DMS53 treated with DMSO at 0.1 percent for 48 hours (cell line): Measurements from ENCODE around the gene RSRP1.

Experiments
- DNase-seq: peaks from one replicate; lab custom pipeline; 2025; ENCODE audit not compliant: unreplicated experiment; lab: John Stamatoyannopoulos, UW

Gene RSRP1

DNA sequence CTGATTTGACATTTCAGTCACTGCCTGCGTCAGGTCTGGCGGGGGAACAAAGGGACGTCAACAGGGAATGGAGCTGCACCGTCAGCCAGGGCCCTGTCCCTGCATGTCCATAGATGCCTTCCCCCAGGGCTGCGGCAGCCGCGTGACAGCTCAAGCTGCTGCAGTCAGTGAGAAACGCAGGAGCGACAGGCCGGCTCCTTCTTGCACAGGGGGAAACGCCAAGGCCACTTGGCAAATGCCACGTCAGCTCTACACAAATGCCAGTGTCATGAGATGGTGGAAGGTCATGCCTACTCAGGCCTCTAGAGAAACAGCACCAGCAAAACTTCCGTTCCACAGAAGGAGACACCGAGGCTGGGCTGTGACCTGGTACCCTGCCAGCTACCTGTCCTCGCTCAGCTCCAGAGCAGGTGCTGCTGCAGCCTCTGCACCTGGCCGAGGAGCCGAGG lies 52.7 kb downstream of the RSRP1 start:
- peak; percentile 51 for DNase-seq

GRCh38 chr1:25194054-25194453 lies 53.2 kb downstream of the RSRP1 start:
- DNase-seq: no peak

DNA sequence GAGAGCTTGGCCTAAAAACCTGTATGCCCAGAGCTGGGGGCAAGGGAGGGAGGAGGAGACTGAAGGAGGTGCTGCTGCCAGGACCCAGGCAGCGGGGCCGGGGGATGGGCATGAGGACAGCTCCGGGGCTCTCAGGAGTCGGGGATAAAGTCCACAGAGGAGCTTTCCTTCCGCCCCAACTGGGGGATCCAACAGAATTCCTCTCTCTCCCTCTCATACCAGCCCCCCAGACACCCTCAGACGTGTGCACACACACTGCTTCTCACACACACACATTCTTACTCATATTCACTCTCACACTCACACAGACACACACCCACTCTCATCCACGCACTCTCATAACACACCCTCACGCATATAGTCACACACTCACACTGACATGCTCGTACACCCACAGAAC lies 54.0 kb downstream of the RSRP1 start:
- DNase-seq: no peak
